Osteocyte (in vitro differentiated cells): ENCODE data around the gene C3. TPM values are rescaled to one million over a fixed set of nuclear protein-coding genes. Genes with fewer than 3 reads are reported as not detected.
"Not testable (repeated sequence)": the region's sequence is repeated elsewhere in the genome, so short reads cannot be mapped to it uniquely, and the experiment has no call there.

Experiments used
- DNase-seq: peaks from one replicate; pipeline ENCODE4 v3.0.0; 2021; ENCODE audit warnings: mixed read lengths; ENCODE audit not compliant: unreplicated experiment; ENCODE audit errors: extremely low spot score
- H3K27ac Mint-ChIP-seq: one replicate; pipeline ENCODE4 v1.8.0; 2021; ENCODE audit warnings: mild to moderate bottlenecking, mixed read lengths; ENCODE audit not compliant: unreplicated experiment
- H3K27me3 Mint-ChIP-seq: one replicate; pipeline ENCODE4 v1.8.0; 2021; ENCODE audit warnings: mixed read lengths; ENCODE audit not compliant: unreplicated experiment
- H3K36me3 Mint-ChIP-seq: one replicate; pipeline ENCODE4 v1.8.0; 2021; ENCODE audit warnings: mixed read lengths; ENCODE audit not compliant: unreplicated experiment
- H3K4me1 Mint-ChIP-seq: one replicate; pipeline ENCODE4 v1.8.0; 2021; ENCODE audit warnings: mixed read lengths; ENCODE audit not compliant: unreplicated experiment
- H3K4me3 Mint-ChIP-seq: one replicate; pipeline ENCODE4 v1.8.0; 2021; ENCODE audit warnings: mild to moderate bottlenecking, moderate library complexity, mixed read lengths; ENCODE audit not compliant: unreplicated experiment
- H3K9me3 Mint-ChIP-seq: one replicate; pipeline ENCODE4 v1.8.0; 2021; ENCODE audit warnings: mixed read lengths; ENCODE audit not compliant: unreplicated experiment
- total RNA-seq: library from RNA; stranded (reverse); gene quantifications from 2 replicates; pipeline ENCODE4 v1.2.1, GENCODE V29; 2021
- TF ChIP-seq, protein P1 (sequence below): fragments of 200-600 bp; sonication (generic); IDR thresholded peaks from 2 replicates; pipeline ENCODE4 v1.5.0; 2021; ENCODE audit warnings: antibody characterized with exemption, mild to moderate bottlenecking, moderate library complexity

C3 gene
- total RNA-seq, 1 donor from 2014 or later: 0.56 TPM

GRCh38 chr19:6677883-6678689 is 42.4 kb downstream of the C3 start:
- Mint-ChIP-seq H3K27me3 (peaks cover 7% of the 10 kb centered on the region), H3K4me3 (no peak overlapping the region), H3K4me1 (peaks cover 12% of the 10 kb centered on the region), H3K36me3 (no peaks in the 10 kb centered on the region), H3K27ac (no peak overlapping the region), H3K9me3 (no peaks in the 10 kb centered on the region)
- TF ChIP-seq, protein P1, sequence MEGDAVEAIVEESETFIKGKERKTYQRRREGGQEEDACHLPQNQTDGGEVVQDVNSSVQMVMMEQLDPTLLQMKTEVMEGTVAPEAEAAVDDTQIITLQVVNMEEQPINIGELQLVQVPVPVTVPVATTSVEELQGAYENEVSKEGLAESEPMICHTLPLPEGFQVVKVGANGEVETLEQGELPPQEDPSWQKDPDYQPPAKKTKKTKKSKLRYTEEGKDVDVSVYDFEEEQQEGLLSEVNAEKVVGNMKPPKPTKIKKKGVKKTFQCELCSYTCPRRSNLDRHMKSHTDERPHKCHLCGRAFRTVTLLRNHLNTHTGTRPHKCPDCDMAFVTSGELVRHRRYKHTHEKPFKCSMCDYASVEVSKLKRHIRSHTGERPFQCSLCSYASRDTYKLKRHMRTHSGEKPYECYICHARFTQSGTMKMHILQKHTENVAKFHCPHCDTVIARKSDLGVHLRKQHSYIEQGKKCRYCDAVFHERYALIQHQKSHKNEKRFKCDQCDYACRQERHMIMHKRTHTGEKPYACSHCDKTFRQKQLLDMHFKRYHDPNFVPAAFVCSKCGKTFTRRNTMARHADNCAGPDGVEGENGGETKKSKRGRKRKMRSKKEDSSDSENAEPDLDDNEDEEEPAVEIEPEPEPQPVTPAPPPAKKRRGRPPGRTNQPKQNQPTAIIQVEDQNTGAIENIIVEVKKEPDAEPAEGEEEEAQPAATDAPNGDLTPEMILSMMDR: no peak
- DNase-seq: no peak

DNA sequence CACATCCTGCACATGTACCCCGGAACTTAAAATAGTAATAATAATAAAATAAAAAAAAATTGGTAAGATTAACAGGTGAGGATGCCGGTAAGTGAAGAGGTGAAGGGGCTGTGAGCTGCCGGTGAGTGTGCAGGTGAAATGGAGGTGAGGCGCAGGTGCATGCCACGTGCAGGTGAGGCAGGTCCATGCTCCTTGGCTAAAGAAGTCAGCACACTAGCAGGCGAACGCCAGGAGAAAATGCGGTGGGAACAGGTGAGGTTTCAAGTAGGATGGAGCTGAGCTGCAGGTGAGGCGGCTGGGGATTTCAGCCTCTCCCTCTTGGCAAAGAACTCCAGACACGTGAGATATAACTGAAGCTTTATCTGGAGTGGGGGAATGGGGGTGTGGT is 43.0 kb downstream of the C3 start:
- Mint-ChIP-seq H3K9me3 (no peaks in the 10 kb centered on the region), H3K27ac (no peak overlapping the region), H3K36me3 (no peaks in the 10 kb centered on the region), H3K4me3 (no peak overlapping the region), H3K27me3 (peaks cover 3% of the 10 kb centered on the region), H3K4me1 (peaks cover 12% of the 10 kb centered on the region)
- TF ChIP-seq, protein P1: no peak
- DNase-seq: no peak

GRCh38 chr19:6676288-6676687 is 44.2 kb downstream of the C3 start:
- Mint-ChIP-seq H3K27ac (no peak overlapping the region), H3K9me3 (no peaks in the 10 kb centered on the region), H3K4me1 (peaks cover 12% of the 10 kb centered on the region)

DNA sequence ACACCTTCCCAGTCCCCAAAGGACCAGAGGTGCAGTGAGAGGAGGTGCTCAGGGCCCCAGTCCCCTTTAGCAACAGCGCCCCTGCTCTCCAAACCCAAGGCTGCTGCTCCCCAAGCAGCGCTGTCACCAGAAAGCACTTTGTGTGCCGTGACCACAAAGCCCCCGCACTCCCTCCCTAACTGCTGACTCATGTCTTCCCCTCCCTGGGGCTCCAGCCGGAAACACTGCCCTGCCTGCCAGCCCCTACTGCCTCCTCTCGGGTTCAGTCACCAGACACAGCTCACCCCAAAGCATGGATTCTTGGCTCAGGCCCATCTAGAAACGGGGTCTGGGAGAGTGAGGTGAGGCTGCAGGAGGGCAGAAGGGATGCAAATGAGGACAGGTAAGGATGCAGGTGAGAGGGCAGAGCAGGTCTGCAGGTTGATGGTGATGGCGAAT is 45.6 kb downstream of the C3 start:
- Mint-ChIP-seq H3K27me3 (no peaks in the 10 kb centered on the region), H3K4me1 (peaks cover 12% of the 10 kb centered on the region), H3K4me3 (no peak overlapping the region), H3K36me3 (no peaks in the 10 kb centered on the region), H3K27ac (no peak overlapping the region), H3K9me3 (no peaks in the 10 kb centered on the region)
- DNase-seq: no peak
- TF ChIP-seq, protein P1: no peak

More at GRCh38 chr19:6676288-6676687, 44.2 kb downstream of the C3 start:
- no peak overlapping the region for H3K4me3 Mint-ChIP-seq
- DNase-seq: no peak
- TF ChIP-seq, protein P1: no peak
- no peaks in the 10 kb centered on the region for H3K36me3 Mint-ChIP-seq
- H3K27me3 Mint-ChIP-seq: peaks cover 3% of the 10 kb centered on the region

DNA sequence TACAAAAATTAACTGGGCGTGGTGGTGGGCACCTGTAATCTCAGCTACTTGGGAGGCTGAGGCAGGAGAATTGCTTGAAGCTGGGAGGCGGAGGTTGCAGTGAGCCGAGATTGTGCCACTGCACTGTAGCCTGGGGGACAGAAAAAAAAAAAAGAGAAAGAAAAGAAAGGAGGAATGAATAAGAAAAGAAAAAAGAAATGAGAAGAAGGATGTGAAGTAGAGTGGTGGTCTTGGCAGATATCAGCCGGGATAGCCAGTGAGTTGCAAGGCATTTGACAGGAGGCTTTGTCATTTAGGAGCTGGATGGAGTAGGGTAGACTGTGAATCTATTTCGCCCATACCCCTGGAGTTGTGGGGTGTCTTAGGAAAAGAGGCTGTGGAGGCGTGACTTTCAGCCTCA is 46.0 kb downstream of the C3 start:
- peaks cover 12% of the 10 kb centered on the region for H3K4me1 Mint-ChIP-seq
- not testable (repeated sequence) for H3K27ac Mint-ChIP-seq, H3K9me3 Mint-ChIP-seq, DNase-seq, H3K4me3 Mint-ChIP-seq, H3K27me3 Mint-ChIP-seq, H3K36me3 Mint-ChIP-seq
